ENCODE results near the gene PIGM. TPM values are rescaled to one million over a fixed set of nuclear protein-coding genes. Genes with fewer than 3 reads are reported as not detected.
A peak's percentile ranks its signal among the peaks of the same experiment; 100 is the strongest.

Gene PIGM
- total and polyA plus RNA-seq, 2 of the 13 experiments (the other 11 are each of a cell fraction or from before 2014, with no cell fraction given) = 3.4 to 4.6 TPM

- TF ChIP-seq, protein P1, sequence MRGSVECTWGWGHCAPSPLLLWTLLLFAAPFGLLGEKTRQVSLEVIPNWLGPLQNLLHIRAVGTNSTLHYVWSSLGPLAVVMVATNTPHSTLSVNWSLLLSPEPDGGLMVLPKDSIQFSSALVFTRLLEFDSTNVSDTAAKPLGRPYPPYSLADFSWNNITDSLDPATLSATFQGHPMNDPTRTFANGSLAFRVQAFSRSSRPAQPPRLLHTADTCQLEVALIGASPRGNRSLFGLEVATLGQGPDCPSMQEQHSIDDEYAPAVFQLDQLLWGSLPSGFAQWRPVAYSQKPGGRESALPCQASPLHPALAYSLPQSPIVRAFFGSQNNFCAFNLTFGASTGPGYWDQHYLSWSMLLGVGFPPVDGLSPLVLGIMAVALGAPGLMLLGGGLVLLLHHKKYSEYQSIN (CRISPR knock-in tag; IDR thresholded peaks at IDR 0.05; ENCODE audit: borderline replicate concordance) = no peak
- TF ChIP-seq MLXIP (CRISPR knock-in tag; IDR thresholded peaks at IDR 0.05; ENCODE audit: borderline replicate concordance) (no peak), THRA (CRISPR knock-in tag; IDR thresholded peaks at IDR 0.05; ENCODE audit: borderline replicate concordance) (no peak), ZNF577 (CRISPR knock-in tag; IDR thresholded peaks at IDR 0.05; ENCODE audit: borderline replicate concordance, low read depth) (no peak), FOSL2 (CRISPR knock-in tag; IDR thresholded peaks at IDR 0.05) (no peak), ZNF614 (CRISPR knock-in tag; IDR thresholded peaks at IDR 0.05; ENCODE audit: borderline replicate concordance) (no peak)
Measured at GRCh38 chr1:160063176-160063575, 31.4 kb upstream of the PIGM start (continued).

DNA sequence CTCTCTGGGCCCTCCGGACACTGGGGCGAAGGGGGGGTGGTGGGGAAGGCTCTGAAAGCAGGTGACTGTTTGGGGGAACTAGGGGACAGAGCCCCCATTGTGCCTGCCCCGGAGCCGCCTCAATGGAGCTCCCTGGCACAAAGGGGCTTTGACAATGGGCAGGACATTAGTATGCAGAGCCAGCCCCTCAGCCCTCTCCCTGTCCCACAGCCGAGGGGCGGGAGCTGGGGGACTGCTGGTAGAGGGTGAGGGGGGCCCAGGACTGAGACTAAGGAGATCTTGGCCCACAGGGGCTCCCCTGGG, 30.4 kb upstream of the PIGM start:
- POLR2A ChIA-PET = interaction anchor here (3.0 kb wide), 1 partner anchor 8 kb away, joined by 15 read pairs; no protein-coding TSS in a partner anchor
- WGBS (ENCODE audit: low lambda C conversion rate) = 80% methylated on average over 1 of the region's 6 CpGs

More for the DNA sequence above, 30.4 kb upstream of the PIGM start:
- CTCF ChIA-PET (ENCODE audit: low intra/inter-chr PET ratio, low total read pairs) = no interaction called here
- H3K4me3 ChIP-seq (replicated peaks in 1 of 3; ENCODE audit: insufficient read depth in 1 of 3, low read depth in 2 of 3, low read length in 3 of 3) = no peak overlapping the region
- no peaks in the 10 kb centered on the region for H3K9me3 ChIP-seq (ENCODE audit: low read length)
- in situ Hi-C loops (cut with HindIII; ENCODE audit: extremely low pct_ligation_motif_present, low pct_unique_long_range_greater_than_20kb) (no loop called here), intact Hi-C loops (cut with micrococcal nuclease; ENCODE audit: unreplicated experiment) (no loop called here)
- H3K9ac ChIP-seq (ENCODE audit: insufficient read depth, low read depth, low read length) = no peak overlapping the region
- TF ChIP-seq RFX5 (IDR thresholded peaks at IDR 0.05; ENCODE audit: low read depth, low read length) (no peak), ZNF564 (CRISPR knock-in tag; IDR thresholded peaks at IDR 0.05) (no peak), AGO2 (optimal IDR thresholded peaks at IDR 0.05; ENCODE audit: low read depth, low read length) (peak; percentile 26), TMF1 (CRISPR knock-in tag; IDR thresholded peaks at IDR 0.05; ENCODE audit: low read depth) (no peak), ZNF30 (CRISPR knock-in tag; IDR thresholded peaks at IDR 0.05) (no peak), GTF2F1 (IDR thresholded peaks at IDR 0.05; ENCODE audit: low read length) (no peak), HNRNPL (IDR thresholded peaks at IDR 0.05; ENCODE audit: low read depth, low read length) (0 out of 2 replicates have a peak, but pooled peaks have one; percentile 24)
- TF ChIP-seq, protein P2, sequence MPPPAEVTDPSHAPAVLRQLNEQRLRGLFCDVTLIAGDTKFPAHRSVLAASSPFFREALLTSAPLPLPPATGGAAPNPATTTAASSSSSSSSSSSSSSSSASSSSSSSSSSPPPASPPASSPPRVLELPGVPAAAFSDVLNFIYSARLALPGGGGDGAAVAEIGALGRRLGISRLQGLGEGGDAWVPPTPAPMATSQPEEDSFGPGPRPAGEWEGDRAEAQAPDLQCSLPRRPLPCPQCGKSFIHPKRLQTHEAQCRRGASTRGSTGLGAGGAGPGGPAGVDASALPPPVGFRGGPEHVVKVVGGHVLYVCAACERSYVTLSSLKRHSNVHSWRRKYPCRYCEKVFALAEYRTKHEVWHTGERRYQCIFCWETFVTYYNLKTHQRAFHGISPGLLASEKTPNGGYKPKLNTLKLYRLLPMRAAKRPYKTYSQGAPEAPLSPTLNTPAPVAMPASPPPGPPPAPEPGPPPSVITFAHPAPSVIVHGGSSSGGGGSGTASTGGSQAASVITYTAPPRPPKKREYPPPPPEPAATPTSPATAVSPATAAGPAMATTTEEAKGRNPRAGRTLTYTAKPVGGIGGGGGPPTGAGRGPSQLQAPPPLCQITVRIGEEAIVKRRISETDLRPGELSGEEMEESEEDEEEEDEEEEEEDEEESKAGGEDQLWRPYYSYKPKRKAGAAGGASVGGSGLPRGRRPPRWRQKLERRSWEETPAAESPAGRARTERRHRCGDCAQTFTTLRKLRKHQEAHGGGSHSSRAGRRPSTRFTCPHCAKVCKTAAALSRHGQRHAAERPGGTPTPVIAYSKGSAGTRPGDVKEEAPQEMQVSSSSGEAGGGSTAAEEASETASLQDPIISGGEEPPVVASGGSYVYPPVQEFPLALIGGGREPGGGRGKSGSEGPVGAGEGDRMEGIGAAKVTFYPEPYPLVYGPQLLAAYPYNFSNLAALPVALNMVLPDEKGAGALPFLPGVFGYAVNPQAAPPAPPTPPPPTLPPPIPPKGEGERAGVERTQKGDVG (CRISPR knock-in tag; IDR thresholded peaks at IDR 0.05; ENCODE audit: borderline replicate concordance) = no peak
- TF ChIP-seq, protein P3, sequence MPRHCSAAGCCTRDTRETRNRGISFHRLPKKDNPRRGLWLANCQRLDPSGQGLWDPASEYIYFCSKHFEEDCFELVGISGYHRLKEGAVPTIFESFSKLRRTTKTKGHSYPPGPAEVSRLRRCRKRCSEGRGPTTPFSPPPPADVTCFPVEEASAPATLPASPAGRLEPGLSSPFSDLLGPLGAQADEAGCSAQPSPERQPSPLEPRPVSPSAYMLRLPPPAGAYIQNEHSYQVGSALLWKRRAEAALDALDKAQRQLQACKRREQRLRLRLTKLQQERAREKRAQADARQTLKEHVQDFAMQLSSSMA (CRISPR knock-in tag; IDR thresholded peaks at IDR 0.05) = no peak
- H3K4me2 ChIP-seq (ENCODE audit: low read depth, low read length) = no peak overlapping the region
- no peak overlapping the region for H2AFZ ChIP-seq (ENCODE audit: low read length)
- peaks cover 80% of the 10 kb centered on the region for H3K4me1 ChIP-seq (ENCODE audit: insufficient read depth, low read length)
- no peaks in the 10 kb centered on the region for H3K79me2 ChIP-seq (ENCODE audit: insufficient read depth, low read length)
- H3K27me3 ChIP-seq (ENCODE audit: control insufficient read depth in 1 of 2, insufficient read depth in 2 of 2, low read length in 2 of 2) = no peaks in the 10 kb centered on the region
- no peak for DNase-seq (ENCODE audit: low spot score)
- H3K36me3 ChIP-seq (replicated peaks in 1 of 2; ENCODE audit: control insufficient read depth in 1 of 2, insufficient read depth in 2 of 2, low read length in 2 of 2) = no peaks in the 10 kb centered on the region
- no peak overlapping the region for H3K27ac ChIP-seq (ENCODE audit: extremely low read length, insufficient read depth, low read length)
- ATAC-seq = no peak
- no peak for FAIRE-seq
- H4K20me1 ChIP-seq (ENCODE audit: insufficient read depth, low read length) = no peaks in the 10 kb centered on the region
- BruUV-seq (replicated peaks) = no TSS peak
